Neural cell (in vitro differentiated cells): ENCODE results near the gene SPDYE2B.
"Not testable (repeated sequence)": the region's sequence is repeated elsewhere in the genome, so short reads cannot be mapped to it uniquely, and the experiment has no call there.

Experiments
- CTCF ChIP-seq: fragments of 450-650 bp; IDR thresholded peaks from 2 replicates; pipeline ENCODE4 v1.5.1; 2014; ENCODE audit warnings: antibody characterized with exemption, mild to moderate bottlenecking, moderate library complexity; ENCODE audit not compliant: poor library complexity, severe bottlenecking
- POLR2AphosphoS5 ChIP-seq: IDR thresholded peaks from 2 replicates; pipeline ENCODE4 v1.6.1; 2012

- not testable (repeated sequence) for TF ChIP-seq CTCF, POLR2AphosphoS5
Measured at GRCh38 chr7:102682560-102682959, 32.4 kb downstream of the SPDYE2B start.
